Measurements from ENCODE around the gene ZBP1.

The ZBP1 gene

DNA sequence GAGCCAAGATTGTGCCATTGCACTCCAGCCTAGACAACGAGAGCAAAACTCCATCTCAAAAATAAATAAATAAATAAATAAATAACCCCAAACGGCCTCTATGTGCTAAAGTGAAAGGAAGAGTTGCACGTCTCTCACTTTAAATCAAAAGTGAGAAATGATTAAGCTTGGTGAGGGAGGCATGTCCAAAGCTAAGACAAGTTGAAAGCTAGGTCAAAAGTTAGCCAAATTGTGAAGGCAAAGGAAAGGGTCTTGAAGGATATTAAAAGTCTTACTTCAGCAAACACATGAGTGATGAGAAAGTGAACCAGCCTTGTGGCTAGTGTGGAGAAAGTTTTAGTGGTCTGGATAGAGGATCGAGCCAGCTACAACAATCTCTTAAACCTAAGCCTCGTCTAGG is 14.3 kb downstream of the ZBP1 start:
- no peaks in the 10 kb centered on the region for H4K20me1 ChIP-seq (ENCODE audit: insufficient read depth, low read length, poor library complexity, severe bottlenecking)
- no peaks in the 10 kb centered on the region for H3F3A ChIP-seq (ENCODE audit: low read depth)
- no peak overlapping the region for H3K9ac ChIP-seq (ENCODE audit: low read depth, low read length, poor library complexity, severe bottlenecking)
- no peak overlapping the region for H2AFZ ChIP-seq (ENCODE audit: low read length)
- no peaks in the 10 kb centered on the region for H3K36me3 ChIP-seq (ENCODE audit: insufficient read depth, low read length)
- no peaks in the 10 kb centered on the region for H3K4me1 ChIP-seq (ENCODE audit: insufficient read depth, low read length, poor library complexity, severe bottlenecking)
- H3K4me3 ChIP-seq (ENCODE audit: low read length, poor library complexity, severe bottlenecking), result no peak overlapping the region
- H3K4me2 ChIP-seq (ENCODE audit: low read depth, low read length, poor library complexity, severe bottlenecking), result no peak overlapping the region
- no peaks in the 10 kb centered on the region for H3K9me3 ChIP-seq (ENCODE audit: insufficient read depth, low read depth, low read length)
- H3K79me2 ChIP-seq (ENCODE audit: insufficient read depth, low read length), result no peaks in the 10 kb centered on the region
- H3K9me2 ChIP-seq (replicated peaks; ENCODE audit: low read depth, low read length), result no peaks in the 10 kb centered on the region
- H3K27me3 ChIP-seq (ENCODE audit: insufficient read depth, low read length, poor library complexity, severe bottlenecking), result no peaks in the 10 kb centered on the region
- TF ChIP-seq EZH2phosphoT487 (IDR thresholded peaks at IDR 0.05; ENCODE audit: borderline replicate concordance), result no peak
- TF ChIP-seq, protein P1, sequence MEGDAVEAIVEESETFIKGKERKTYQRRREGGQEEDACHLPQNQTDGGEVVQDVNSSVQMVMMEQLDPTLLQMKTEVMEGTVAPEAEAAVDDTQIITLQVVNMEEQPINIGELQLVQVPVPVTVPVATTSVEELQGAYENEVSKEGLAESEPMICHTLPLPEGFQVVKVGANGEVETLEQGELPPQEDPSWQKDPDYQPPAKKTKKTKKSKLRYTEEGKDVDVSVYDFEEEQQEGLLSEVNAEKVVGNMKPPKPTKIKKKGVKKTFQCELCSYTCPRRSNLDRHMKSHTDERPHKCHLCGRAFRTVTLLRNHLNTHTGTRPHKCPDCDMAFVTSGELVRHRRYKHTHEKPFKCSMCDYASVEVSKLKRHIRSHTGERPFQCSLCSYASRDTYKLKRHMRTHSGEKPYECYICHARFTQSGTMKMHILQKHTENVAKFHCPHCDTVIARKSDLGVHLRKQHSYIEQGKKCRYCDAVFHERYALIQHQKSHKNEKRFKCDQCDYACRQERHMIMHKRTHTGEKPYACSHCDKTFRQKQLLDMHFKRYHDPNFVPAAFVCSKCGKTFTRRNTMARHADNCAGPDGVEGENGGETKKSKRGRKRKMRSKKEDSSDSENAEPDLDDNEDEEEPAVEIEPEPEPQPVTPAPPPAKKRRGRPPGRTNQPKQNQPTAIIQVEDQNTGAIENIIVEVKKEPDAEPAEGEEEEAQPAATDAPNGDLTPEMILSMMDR (conservative IDR thresholded peaks at IDR 0.05; ENCODE audit: low read length), result no peak

DNA sequence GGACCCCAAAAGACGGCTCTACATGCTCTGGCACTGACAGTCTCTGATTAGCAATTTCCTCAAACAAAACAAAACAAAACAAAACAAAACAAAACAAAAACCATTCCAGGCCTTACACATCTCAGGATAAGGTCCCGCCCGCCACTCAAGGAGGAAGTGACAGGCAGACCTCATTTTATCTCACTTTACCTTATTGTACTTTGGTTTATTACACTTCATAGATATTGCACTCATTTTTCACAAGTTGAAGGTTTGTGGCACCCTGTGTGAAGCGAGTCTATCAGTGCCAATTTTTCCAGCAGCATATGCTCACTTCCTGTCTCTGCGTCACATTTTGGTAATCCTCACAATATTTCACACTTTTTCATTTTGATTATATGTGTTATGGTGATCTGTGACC is 15.2 kb downstream of the ZBP1 start:
- H3K9ac ChIP-seq (ENCODE audit: low read depth, low read length, poor library complexity, severe bottlenecking), result no peak overlapping the region
- H3K4me2 ChIP-seq (ENCODE audit: low read depth, low read length, poor library complexity, severe bottlenecking), result no peak overlapping the region
- H3K4me1 ChIP-seq (ENCODE audit: insufficient read depth, low read length, poor library complexity, severe bottlenecking), result no peaks in the 10 kb centered on the region
- no peaks in the 10 kb centered on the region for H3K9me3 ChIP-seq (ENCODE audit: insufficient read depth, low read depth, low read length)
- no peaks in the 10 kb centered on the region for H3K79me2 ChIP-seq (ENCODE audit: insufficient read depth, low read length)
- H3K9me2 ChIP-seq (replicated peaks; ENCODE audit: low read depth, low read length), result no peaks in the 10 kb centered on the region
- no peaks in the 10 kb centered on the region for H3K36me3 ChIP-seq (ENCODE audit: insufficient read depth, low read length)
- H4K20me1 ChIP-seq (ENCODE audit: insufficient read depth, low read length, poor library complexity, severe bottlenecking), result no peaks in the 10 kb centered on the region
- H3K27me3 ChIP-seq (ENCODE audit: insufficient read depth, low read length, poor library complexity, severe bottlenecking), result no peaks in the 10 kb centered on the region
- TF ChIP-seq, protein P1 (conservative IDR thresholded peaks at IDR 0.05; ENCODE audit: low read length), result no peak
- no peak for TF ChIP-seq EZH2phosphoT487 (IDR thresholded peaks at IDR 0.05; ENCODE audit: borderline replicate concordance)
- H3F3A ChIP-seq (ENCODE audit: low read depth), result no peaks in the 10 kb centered on the region
- no peak overlapping the region for H2AFZ ChIP-seq (ENCODE audit: low read length)
- H3K4me3 ChIP-seq (ENCODE audit: low read length, poor library complexity, severe bottlenecking), result no peak overlapping the region

DNA sequence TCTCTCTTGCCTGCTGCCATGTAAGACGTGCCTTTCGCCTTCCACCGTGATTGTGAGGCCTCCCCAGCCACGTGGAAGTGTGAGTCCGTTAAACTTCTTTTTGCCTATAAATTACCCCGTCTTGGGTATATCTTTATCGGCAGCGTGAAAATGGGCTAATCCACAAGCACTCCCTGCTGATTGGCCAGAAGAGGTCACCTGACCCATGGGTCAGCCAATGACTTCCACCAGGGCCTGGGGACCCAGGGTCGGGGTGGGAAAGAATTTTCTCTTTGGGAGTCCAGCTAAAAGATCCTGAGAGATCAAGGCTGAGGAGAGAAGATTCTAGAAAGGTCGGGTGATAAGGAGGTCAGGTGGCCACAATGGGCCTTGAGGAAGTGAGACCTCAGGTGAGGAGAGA is 17.1 kb downstream of the ZBP1 start:
- Histone ChIP-seq H3K9me3 (ENCODE audit: insufficient read depth, low read depth, low read length) (no peaks in the 10 kb centered on the region), H3K4me1 (ENCODE audit: insufficient read depth, low read length, poor library complexity, severe bottlenecking) (no peaks in the 10 kb centered on the region), H3F3A (ENCODE audit: low read depth) (no peaks in the 10 kb centered on the region), H2AFZ (ENCODE audit: low read length) (no peak overlapping the region), H4K20me1 (ENCODE audit: insufficient read depth, low read length, poor library complexity, severe bottlenecking) (no peaks in the 10 kb centered on the region), H3K27me3 (ENCODE audit: insufficient read depth, low read length, poor library complexity, severe bottlenecking) (no peaks in the 10 kb centered on the region), H3K4me3 (ENCODE audit: low read length, poor library complexity, severe bottlenecking) (no peak overlapping the region), H3K79me2 (ENCODE audit: insufficient read depth, low read length) (no peaks in the 10 kb centered on the region), H3K36me3 (ENCODE audit: insufficient read depth, low read length) (no peaks in the 10 kb centered on the region), H3K4me2 (ENCODE audit: low read depth, low read length, poor library complexity, severe bottlenecking) (no peak overlapping the region), H3K9ac (ENCODE audit: low read depth, low read length, poor library complexity, severe bottlenecking) (no peak overlapping the region), H3K9me2 (replicated peaks; ENCODE audit: low read depth, low read length) (no peaks in the 10 kb centered on the region)
- TF ChIP-seq, protein P1 (conservative IDR thresholded peaks at IDR 0.05; ENCODE audit: low read length), result no peak
- TF ChIP-seq EZH2phosphoT487 (IDR thresholded peaks at IDR 0.05; ENCODE audit: borderline replicate concordance), result no peak

Data from Loucy (cell line).